Muscle of back (tissue), 13 donors: ENCODE measurements around the gene SHISAL2B. TPM values are rescaled to one million over a fixed set of nuclear protein-coding genes. Genes with fewer than 3 reads are reported as not detected.
A peak's percentile ranks its signal among the peaks of the same experiment; 100 is the strongest.
"Not testable (repeated sequence)": the region's sequence is repeated elsewhere in the genome, so short reads cannot be mapped to it uniquely, and the experiment has no call there.

Experiments used
- DNase-seq, 3 donors: peaks; one replicate each; pipeline versions ENCODE4 v3.0.0 to v3.0.0-alpha.2; 2013
- long read RNA-seq, 9 donors: transcript quantifications; one replicate each; lab custom pipeline, GENCODE V29; 2026
- polyA plus RNA-seq, 10 donors: library from polyadenylated mRNA; unstranded; fragments of 120-200 nt; gene quantifications; one replicate each; pipeline ENCODE4 v1.2.1, GENCODE V29; 2013; ENCODE audit not compliant: insufficient read length in 10 of 10

SHISAL2B gene
- under 1 TPM in 8 of 10 donors, not detected in 2; 0.15 to 0.62 (median 0.38) TPM for polyA plus RNA-seq
- long read RNA-seq, donor 1, partial matches to known transcripts = 0 of 1 reads
- long read RNA-seq, donor 1, other reads (novel, unspliced or antisense) = 0 of 1 reads
- long read RNA-seq, donor 2, partial matches to known transcripts = 0 of 1 reads
- long read RNA-seq, donor 2, other reads (novel, unspliced or antisense) = 0 of 1 reads
- long read RNA-seq, donor 3 = 0 reads
- long read RNA-seq, donor 4 = 0 reads
- long read RNA-seq, donor 5 = 0 reads
- long read RNA-seq, donor 6, partial matches to known transcripts = 0 of 1 reads
- long read RNA-seq, donor 6, other reads (novel, unspliced or antisense) = 0 of 1 reads
- long read RNA-seq, donor 7 = 0 reads
- long read RNA-seq, donor 8, partial matches to known transcripts = 0 of 1 reads
- long read RNA-seq, donor 8, other reads (novel, unspliced or antisense) = 0 of 1 reads
- long read RNA-seq, donor 9 = 0 reads

- DNase-seq = peak in 2 of 3 donors; percentile 11 to 45
Observed at GRCh38 chr5:64690417-64691151, at the start of gene SHISAL2B. Gene SHISAL2B (plus strand): TSS chr5:64690503. CDS start chr5:64690624, 121 bp downstream.

- DNase-seq = no peak
Observed at GRCh38 chr5:64644831-64645230, 45.5 kb upstream of the SHISAL2B start.

- no peak for DNase-seq
Observed at GRCh38 chr5:64646169-64646568, 44.1 kb upstream of the SHISAL2B start.

- DNase-seq = no peak
Observed at GRCh38 chr5:64649512-64649911, 40.8 kb upstream of the SHISAL2B start.

DNA sequence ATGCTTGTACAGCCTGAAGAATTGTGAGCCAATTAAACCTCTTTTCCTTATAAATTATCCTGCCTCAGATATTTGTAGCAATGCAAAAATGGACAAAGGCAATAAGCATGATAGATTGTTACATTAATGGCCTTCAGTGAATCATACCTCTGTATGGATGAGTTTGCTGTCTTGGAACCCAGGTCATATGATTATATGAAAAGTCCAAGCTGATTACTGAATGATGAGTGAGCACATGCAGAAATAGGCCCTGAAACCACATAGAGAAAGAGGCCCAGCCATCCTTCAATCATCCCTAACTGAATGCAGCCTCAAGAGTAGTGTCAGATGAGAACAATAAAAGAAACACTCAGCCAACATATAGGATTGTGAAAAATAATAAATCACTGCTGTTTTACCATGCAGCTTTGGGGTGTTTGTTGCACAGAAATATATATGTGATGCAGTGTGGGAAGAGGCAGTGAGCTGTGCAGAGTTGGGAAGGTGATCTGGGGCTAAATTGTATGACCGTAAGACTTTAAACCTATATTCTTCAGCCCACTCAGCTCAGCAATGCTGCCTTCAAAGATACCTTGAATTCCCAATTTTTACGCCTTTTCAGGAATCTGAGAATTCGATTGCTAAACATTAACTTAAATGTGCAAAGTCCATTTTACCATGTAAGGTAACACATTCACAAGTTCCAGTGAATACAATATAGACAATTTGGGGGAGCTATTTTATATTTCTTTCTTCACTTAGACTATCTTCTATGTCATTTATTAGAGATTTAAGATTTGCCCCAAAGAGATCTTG is 36.3 kb upstream of the SHISAL2B start:
- DNase-seq = no peak

DNA sequence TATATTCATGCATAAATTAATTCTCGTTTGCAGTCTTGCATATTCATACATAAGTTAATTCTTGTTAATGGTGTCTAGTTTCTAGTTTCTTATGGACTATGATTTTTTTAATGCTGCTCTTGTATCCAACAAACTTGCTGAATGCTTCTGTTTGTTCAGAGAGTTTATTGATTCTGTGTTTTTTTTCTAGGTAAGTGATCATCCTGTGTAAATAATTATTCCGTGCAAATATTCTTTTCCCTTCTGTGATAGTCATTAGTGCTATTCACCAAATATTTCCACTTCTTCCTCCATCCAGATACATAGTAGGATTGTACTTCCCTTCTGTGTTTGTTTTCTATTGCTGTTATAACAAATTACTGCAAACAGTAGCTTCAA is 35.8 kb upstream of the SHISAL2B start:
- DNase-seq = no peak

GRCh38 chr5:64655596-64655995 is 34.7 kb upstream of the SHISAL2B start:
- DNase-seq = no peak

DNA sequence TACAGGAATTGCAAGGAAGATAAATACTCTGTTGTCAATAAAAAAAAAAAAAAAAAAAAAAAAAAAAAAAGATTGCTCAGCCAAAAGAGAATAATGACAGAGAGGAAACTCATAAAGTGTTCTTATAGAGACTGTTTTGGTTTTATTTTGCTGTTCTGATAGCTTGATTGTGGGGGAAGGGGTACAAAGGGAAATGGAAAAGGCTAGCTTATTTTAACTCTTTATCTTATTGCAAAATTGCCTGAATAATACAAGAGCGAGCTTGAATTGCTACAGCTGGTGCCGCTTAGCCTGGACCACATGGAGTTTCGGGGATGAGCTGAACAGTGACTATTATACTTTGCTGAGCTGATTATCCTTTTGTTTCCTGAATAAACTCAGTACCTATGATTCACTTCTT is 31.0 kb upstream of the SHISAL2B start:
- no peak for DNase-seq

DNA sequence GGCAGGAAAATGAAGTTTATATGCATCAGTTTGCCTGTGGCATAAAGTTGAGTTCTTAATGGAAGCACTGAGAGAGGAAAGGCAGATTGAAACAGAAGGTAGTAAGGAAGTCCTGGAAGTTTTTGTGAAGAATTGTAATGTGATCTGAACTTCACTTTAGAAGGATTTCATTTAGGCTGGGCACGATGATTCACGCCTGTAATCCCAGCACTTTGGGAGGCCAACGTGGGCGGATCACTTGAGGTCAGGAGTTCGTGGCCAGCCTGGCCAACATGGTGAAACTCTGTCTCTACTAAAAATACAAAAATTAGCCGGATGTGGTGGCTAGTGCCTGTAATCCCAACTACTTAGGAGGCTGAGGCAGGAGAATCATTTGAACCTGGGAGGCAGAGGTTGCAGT is 27.1 kb upstream of the SHISAL2B start:
- not testable (repeated sequence) for DNase-seq

DNA sequence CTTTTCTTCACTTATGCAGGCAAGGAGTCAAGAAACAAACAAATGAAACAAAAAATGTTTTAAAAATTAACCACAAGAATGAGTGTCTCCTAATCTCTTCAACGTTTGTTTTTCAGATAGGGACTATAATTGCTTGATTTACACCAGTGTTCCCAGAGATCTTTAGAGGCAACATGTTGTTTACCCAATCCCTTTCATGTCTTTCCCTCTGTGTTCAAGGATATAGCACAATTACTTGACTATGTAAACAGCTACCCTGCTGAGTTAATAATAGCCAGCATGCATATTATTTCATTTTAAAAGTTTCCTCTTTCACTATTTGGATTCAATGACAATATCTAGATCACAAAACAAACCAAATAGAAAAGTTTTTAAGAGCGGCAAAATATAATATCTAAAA is 25.1 kb upstream of the SHISAL2B start:
- DNase-seq = no peak

- peak in 1 of 3 donors; percentile 7 for DNase-seq
Observed at GRCh38 chr5:64666078-64666477, 24.2 kb upstream of the SHISAL2B start.

DNA sequence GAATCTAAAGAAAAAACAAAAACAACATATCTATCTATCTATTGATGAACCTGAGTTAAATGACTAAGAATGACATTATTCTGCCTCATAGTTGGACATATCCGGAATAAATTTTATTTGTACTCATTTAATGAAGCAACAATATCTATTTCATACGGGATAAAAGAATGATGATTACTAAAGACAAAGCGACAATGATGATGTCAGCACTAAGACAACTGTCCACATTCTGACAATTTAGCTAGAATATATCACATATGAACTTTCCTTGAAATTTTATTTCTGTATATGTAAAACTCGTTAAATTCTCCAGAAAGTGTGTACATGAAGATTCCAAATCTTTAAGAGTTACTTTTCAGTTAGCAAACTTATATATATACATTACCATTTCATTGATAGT is 23.2 kb upstream of the SHISAL2B start:
- DNase-seq = no peak

GRCh38 chr5:64670277-64670676 is 20.0 kb upstream of the SHISAL2B start:
- DNase-seq = no peak

- no peak for DNase-seq
Observed at GRCh38 chr5:64671678-64672077, 18.6 kb upstream of the SHISAL2B start.

- no peak for DNase-seq
Observed at GRCh38 chr5:64678374-64678773, 11.9 kb upstream of the SHISAL2B start.

DNA sequence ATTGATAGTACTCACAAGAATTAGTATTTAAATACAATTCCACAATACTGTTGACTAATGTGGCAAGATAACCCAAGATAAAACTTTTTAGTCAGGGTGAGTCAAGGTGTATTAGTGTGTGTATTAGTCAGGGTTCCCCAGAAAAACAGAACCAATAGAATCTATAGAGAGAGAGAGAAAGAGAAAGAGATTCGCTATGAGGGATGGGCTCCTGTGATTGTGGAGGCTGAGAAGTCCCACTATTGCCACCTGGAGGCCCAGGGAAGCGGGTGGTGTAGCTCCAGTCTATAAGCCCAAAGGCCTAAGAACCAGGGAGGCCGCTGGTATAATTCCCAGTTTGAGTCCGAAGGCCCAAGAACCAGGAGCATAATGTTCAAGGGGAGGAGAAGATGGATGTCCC is 10.0 kb upstream of the SHISAL2B start:
- no peak for DNase-seq

DNA sequence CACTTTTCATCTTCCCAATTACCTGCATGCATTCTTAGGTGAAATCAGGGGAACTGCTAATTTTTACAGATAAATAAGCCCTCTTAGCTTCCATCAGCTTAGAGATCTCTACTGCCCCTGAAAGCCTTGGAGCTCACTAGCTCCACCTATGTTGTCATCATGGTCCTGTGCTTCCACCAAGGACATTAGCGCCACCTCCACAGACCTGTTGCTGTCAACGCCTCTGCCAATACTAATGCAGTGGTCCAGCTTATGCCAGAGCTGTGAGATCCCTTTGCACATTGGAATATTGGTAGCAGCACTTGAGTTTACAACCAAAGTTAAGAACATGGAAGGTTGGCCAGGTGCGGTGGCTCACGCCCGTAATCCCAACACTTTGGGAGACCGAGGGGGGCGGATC is 7.7 kb upstream of the SHISAL2B start:
- no peak for DNase-seq

- no peak for DNase-seq
Observed at GRCh38 chr5:64685866-64686265, 4.4 kb upstream of the SHISAL2B start.

DNA sequence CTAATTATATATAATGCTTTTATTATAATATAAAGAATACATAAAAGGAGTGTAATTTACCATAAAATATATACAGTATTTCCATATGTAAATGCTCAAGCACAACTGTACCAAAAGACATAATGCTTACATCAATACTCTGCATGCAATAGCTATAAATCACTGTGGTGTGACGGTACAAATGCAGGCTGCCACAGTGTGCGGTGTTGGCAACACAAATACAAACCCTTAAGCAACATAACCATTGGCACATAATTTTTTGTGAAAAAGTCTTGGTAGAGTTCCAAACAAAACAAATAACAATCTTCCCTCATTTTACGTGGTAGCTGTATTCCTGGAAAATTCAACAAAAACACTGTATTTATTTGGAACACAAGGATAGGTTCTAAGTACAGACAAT is 1.9 kb upstream of the SHISAL2B start:
- no peak for DNase-seq

DNA sequence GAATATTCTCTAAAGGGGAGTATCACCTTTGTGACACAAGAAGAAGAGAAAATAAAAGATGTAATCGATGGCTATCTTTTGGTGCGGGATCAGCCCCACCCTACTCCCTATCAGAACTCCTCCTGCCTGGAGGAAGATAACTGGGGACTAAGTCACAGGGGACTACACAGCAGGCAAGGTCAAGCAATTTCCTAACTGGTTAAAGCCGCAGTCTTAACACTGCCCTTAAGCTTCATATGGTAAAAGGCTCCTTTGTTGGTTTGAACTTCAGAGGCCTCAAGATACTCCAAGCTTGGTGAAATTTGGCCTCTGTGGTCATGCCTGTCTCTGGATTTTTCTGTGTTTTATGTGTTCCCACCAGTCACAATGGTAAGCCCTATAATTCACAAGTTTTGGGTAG is 1.3 kb upstream of the SHISAL2B start:
- DNase-seq = no peak

DNA sequence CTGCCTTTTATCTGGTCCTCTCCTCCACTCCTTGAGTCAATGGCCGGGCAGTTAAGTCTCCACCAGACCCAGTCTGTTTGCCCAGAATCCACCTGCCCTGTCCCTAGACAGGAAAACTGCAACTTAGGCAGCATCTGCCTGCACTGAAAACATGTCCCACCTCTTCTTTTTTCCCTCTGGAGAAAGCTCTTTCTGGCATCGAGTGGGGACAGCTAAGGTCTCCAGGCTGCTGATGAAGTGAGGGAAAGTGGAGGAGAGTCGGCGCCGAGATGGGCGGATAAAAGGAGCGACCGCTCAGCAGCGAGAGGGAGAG is 243 bp upstream of the SHISAL2B start:
- no peak for DNase-seq

GRCh38 chr5:64691291-64691690 is 988 bp downstream of the SHISAL2B start:
- DNase-seq = no peak

DNA sequence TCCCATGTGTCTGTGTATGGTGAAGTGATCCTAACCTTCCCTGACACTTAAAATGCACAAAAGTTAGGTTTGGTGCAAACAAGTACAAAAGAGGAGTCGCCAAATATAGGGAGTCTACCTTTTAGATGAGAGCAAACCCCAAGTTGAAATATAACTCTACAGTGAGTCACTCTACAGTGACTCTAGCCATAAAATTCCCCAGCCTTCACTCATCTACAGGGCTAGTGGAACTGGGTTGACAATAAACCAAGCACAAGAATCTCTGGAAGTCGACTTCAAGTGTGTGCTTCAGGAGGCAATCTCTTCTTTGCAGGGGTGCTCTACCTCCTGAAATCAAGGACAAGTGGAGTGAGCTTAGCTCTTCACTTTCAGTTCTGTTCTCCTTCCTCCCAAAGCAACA is 3.3 kb downstream of the SHISAL2B start:
- DNase-seq = no peak
